Caco-2 (cell line): ENCODE measurements around the gene LCNL1. TPM values are rescaled to one million over a fixed set of nuclear protein-coding genes. Genes with fewer than 3 reads are reported as not detected.

Experiments
- BruUV-seq: library from RNA; stranded (reverse); fragments of 400-500 nt; replicated peaks from 2 replicates; lab custom pipeline; 2021; lab: Mats Ljungman, UMichigan
- CTCF ChIA-PET: fragments of 300-600 bp; sonication (Branson Sonifier 250); formaldehyde crosslinking; loops from one replicate; lab custom pipeline; 2022; ENCODE audit warnings: antibody characterized with exemption; lab: Charles Lee
- POLR2A ChIA-PET: fragments of 300-600 bp; sonication (Branson Sonifier 250); formaldehyde crosslinking; loops from one replicate; lab custom pipeline; 2022; ENCODE audit warnings: antibody characterized with exemption; lab: Charles Lee
- DNase-seq, 2 experiments: peaks; one replicate each; pipeline versions ENCODE4 v3.0.0 to v3.0.0-alpha.2; 2020 to 2022
- H3K27me3 ChIP-seq: replicated peaks from 2 replicates; pipeline ENCODE4 v1.6.0; 2011; ENCODE audit warnings: low read length; ENCODE audit not compliant: control insufficient read depth, insufficient read depth
- H3K36me3 ChIP-seq: 2 replicates; pipeline ENCODE4 v1.5.1; 2011; ENCODE audit warnings: low read length; ENCODE audit not compliant: control insufficient read depth, insufficient read depth
- H3K4me1 ChIP-seq: fragments of 250-450 bp; sonication (Bioruptor Pico); 2 replicates; pipeline ENCODE4 v1.5.1; 2020; ENCODE audit warnings: mild to moderate bottlenecking
- H3K4me3 ChIP-seq: 2 replicates; pipeline ENCODE4 v1.5.1; 2011; ENCODE audit warnings: low read depth, mild to moderate bottlenecking, control low read depth, low read length
- H3K9me3 ChIP-seq: fragments of 250-450 bp; sonication (Bioruptor Pico); 2 replicates; pipeline ENCODE4 v1.5.1; 2020; ENCODE audit warnings: mild to moderate bottlenecking, moderate library complexity
- H3K27ac Mint-ChIP-seq: one replicate; pipeline ENCODE4 v1.8.0; 2022; ENCODE audit warnings: mixed read lengths; ENCODE audit not compliant: unreplicated experiment
- H3K27me3 Mint-ChIP-seq: one replicate; pipeline ENCODE4 v1.8.0; 2022; ENCODE audit warnings: mixed read lengths; ENCODE audit not compliant: insufficient read depth, unreplicated experiment
- H3K36me3 Mint-ChIP-seq: one replicate; pipeline ENCODE4 v1.8.0; 2022; ENCODE audit warnings: mild to moderate bottlenecking, mixed read lengths; ENCODE audit not compliant: insufficient read depth, unreplicated experiment
- H3K4me1 Mint-ChIP-seq: one replicate; pipeline ENCODE4 v1.8.0; 2022; ENCODE audit warnings: low read depth, mixed read lengths; ENCODE audit not compliant: unreplicated experiment
- H3K4me3 Mint-ChIP-seq: one replicate; pipeline ENCODE4 v1.8.0; 2022; ENCODE audit warnings: mild to moderate bottlenecking, moderate library complexity, mixed read lengths; ENCODE audit not compliant: unreplicated experiment
- H3K9me3 Mint-ChIP-seq: one replicate; pipeline ENCODE4 v1.8.0; 2022; ENCODE audit warnings: mixed read lengths; ENCODE audit not compliant: unreplicated experiment
- CTCF ChIP-seq, 2 experiments: fragments of 200-600 bp in 1 of 2; IDR thresholded peaks; 1 replicate in 1 of 2; 2 replicates in 1 of 2; pipeline versions ENCODE4 v1.5.1 to v1.8.0; 2011 to 2022; ENCODE audit warnings: antibody characterized with exemption in 1 of 2, control low read depth in 1 of 2, inconsistent platforms in 1 of 2, low read depth in 1 of 2, low read length in 1 of 2, mild to moderate bottlenecking in 1 of 2, moderate library complexity in 1 of 2; ENCODE audit not compliant: insufficient read depth in 1 of 2, severe bottlenecking in 1 of 2, unreplicated experiment in 1 of 2
- intact Hi-C: fragments of 100-400 bp; cut with micrococcal nuclease; formaldehyde crosslinking; loops from one replicate; pipeline ENCODE4 v1.10.0; 2022; ENCODE audit not compliant: unreplicated experiment
- total RNA-seq: library from RNA; stranded (reverse); gene quantifications from 2 replicates; pipeline ENCODE4 v1.2.3, GENCODE V29; 2022

Gene LCNL1
- total RNA-seq, 1 experiment from 2014 or later: not detected

GRCh38 chr9:136971746-136972145 lies 11.0 kb upstream of the LCNL1 start:
- Histone ChIP-seq H3K36me3 (no peaks in the 10 kb centered on the region), H3K4me1 (no peaks in the 10 kb centered on the region), H3K27me3 (no peaks in the 10 kb centered on the region), H3K9me3 (no peaks in the 10 kb centered on the region), H3K4me3 (no peak overlapping the region)
- ChIA-PET CTCF (no interaction called here), POLR2A (no interaction called here)
- Mint-ChIP-seq H3K27me3 (no peaks in the 10 kb centered on the region), H3K4me3 (no peak overlapping the region), H3K27ac (no peak overlapping the region), H3K9me3 (no peaks in the 10 kb centered on the region), H3K4me1 (no peaks in the 10 kb centered on the region), H3K36me3 (no peaks in the 10 kb centered on the region)
- no TSS peak for BruUV-seq
- no peak for TF ChIP-seq CTCF (IDR thresholded peaks at IDR 0.05; ENCODE audit: insufficient read depth in 1 of 2, low read depth in 1 of 2, low read length in 1 of 2, severe bottlenecking in 1 of 2, unreplicated experiment in 1 of 2)
- DNase-seq: no peak
- intact Hi-C loops: no loop called here

- Histone ChIP-seq H3K4me1 (no peaks in the 10 kb centered on the region), H3K27me3 (no peaks in the 10 kb centered on the region), H3K4me3 (no peak overlapping the region), H3K36me3 (no peaks in the 10 kb centered on the region), H3K9me3 (no peaks in the 10 kb centered on the region)
- no peak overlapping the region for H3K4me3 Mint-ChIP-seq
- H3K4me1 Mint-ChIP-seq: no peaks in the 10 kb centered on the region
- intact Hi-C loops: no loop called here
- no peaks in the 10 kb centered on the region for H3K36me3 Mint-ChIP-seq
- H3K27me3 Mint-ChIP-seq: no peaks in the 10 kb centered on the region
- TF ChIP-seq CTCF (IDR thresholded peaks at IDR 0.05; ENCODE audit: insufficient read depth in 1 of 2, low read depth in 1 of 2, low read length in 1 of 2, severe bottlenecking in 1 of 2, unreplicated experiment in 1 of 2): no peak
- ChIA-PET CTCF (no interaction called here), POLR2A (no interaction called here)
- no peak overlapping the region for H3K27ac Mint-ChIP-seq
- BruUV-seq: no TSS peak
- DNase-seq: no peak
- H3K9me3 Mint-ChIP-seq: no peaks in the 10 kb centered on the region
Measured at GRCh38 chr9:136972335-136972734, 10.5 kb upstream of the LCNL1 start.

- no peaks in the 10 kb centered on the region for H3K4me1 Mint-ChIP-seq
- no peaks in the 10 kb centered on the region for H3K36me3 Mint-ChIP-seq
- ChIA-PET CTCF (no interaction called here), POLR2A (no interaction called here)
- Histone ChIP-seq H3K27me3 (no peaks in the 10 kb centered on the region), H3K9me3 (no peaks in the 10 kb centered on the region), H3K36me3 (no peaks in the 10 kb centered on the region), H3K4me1 (no peaks in the 10 kb centered on the region), H3K4me3 (no peak overlapping the region)
- no peak for TF ChIP-seq CTCF (IDR thresholded peaks at IDR 0.05; ENCODE audit: insufficient read depth in 1 of 2, low read depth in 1 of 2, low read length in 1 of 2, severe bottlenecking in 1 of 2, unreplicated experiment in 1 of 2)
- no peak overlapping the region for H3K4me3 Mint-ChIP-seq
- intact Hi-C loops: no loop called here
- DNase-seq: no peak
- BruUV-seq: no TSS peak
- no peak overlapping the region for H3K27ac Mint-ChIP-seq
- H3K27me3 Mint-ChIP-seq: no peaks in the 10 kb centered on the region
- H3K9me3 Mint-ChIP-seq: no peaks in the 10 kb centered on the region
Measured at GRCh38 chr9:136972743-136973142, 10.1 kb upstream of the LCNL1 start.
